Subcutaneous abdominal adipose tissue (tissue), 5 donors: ENCODE measurements around the gene GRM5.

Experiments
- H3K27ac ChIP-seq: one replicate; pipeline ENCODE4 v1.7.0; 2013; ENCODE audit warnings: low read depth, mild to moderate bottlenecking, inconsistent platforms, low read length, moderate library complexity
- H3K27me3 ChIP-seq, 5 donors: one replicate each; pipeline ENCODE4 v1.7.0; 2013; ENCODE audit warnings: low read length in 5 of 5, inconsistent platforms in 1 of 5; ENCODE audit not compliant: control insufficient read depth in 5 of 5, insufficient read depth in 4 of 5
- H3K36me3 ChIP-seq, 5 donors: one replicate each; pipeline ENCODE4 v1.7.0; 2013; ENCODE audit warnings: low read length in 5 of 5; ENCODE audit not compliant: control insufficient read depth in 5 of 5, insufficient read depth in 5 of 5
- H3K4me1 ChIP-seq, 5 donors: one replicate each; pipeline ENCODE4 v1.7.0; 2013; ENCODE audit warnings: low read length in 5 of 5, mild to moderate bottlenecking in 3 of 5, moderate library complexity in 1 of 5; ENCODE audit not compliant: control insufficient read depth in 5 of 5, insufficient read depth in 5 of 5
- H3K4me3 ChIP-seq, 5 donors: one replicate each; pipeline ENCODE4 v1.7.0; 2013; ENCODE audit warnings: low read length in 5 of 5, low read depth in 1 of 5
- H3K9ac ChIP-seq, 5 donors: one replicate each; pipeline ENCODE4 v1.7.0; 2013; ENCODE audit warnings: low read length in 5 of 5, mild to moderate bottlenecking in 4 of 5, moderate library complexity in 3 of 5
- H3K9me3 ChIP-seq, 5 donors: one replicate each; pipeline ENCODE4 v1.7.0; 2013; ENCODE audit warnings: low read length in 5 of 5; ENCODE audit not compliant: control insufficient read depth in 5 of 5
- donor health status: healthy.
- donor health status: healthy.
- donor health status: healthy.
- donor health status: healthy.
- donor health status: healthy.

GRM5 gene

GRCh38 chr11:88522624-88523385 is 543.0 kb downstream of the GRM5 start:
- no peaks in the 10 kb centered on the region for H3K27me3 ChIP-seq
- peaks cover 0 to 7% (median 0%) of the 10 kb centered on the region in 5 donors for H3K4me1 ChIP-seq
- H3K9ac ChIP-seq = no peak overlapping the region
- H3K36me3 ChIP-seq = no peaks in the 10 kb centered on the region
- no peaks in the 10 kb centered on the region for H3K9me3 ChIP-seq
- H3K27ac ChIP-seq = no peak overlapping the region
- no peak overlapping the region for H3K4me3 ChIP-seq

GRCh38 chr11:88521799-88522201 is 544.0 kb downstream of the GRM5 start:
- H3K36me3 ChIP-seq = no peaks in the 10 kb centered on the region
- peaks cover 0 to 7% (median 0%) of the 10 kb centered on the region in 5 donors for H3K4me1 ChIP-seq
- H3K4me3 ChIP-seq = no peak overlapping the region
- H3K27ac ChIP-seq = no peak overlapping the region
- no peaks in the 10 kb centered on the region for H3K27me3 ChIP-seq
- H3K9me3 ChIP-seq = no peaks in the 10 kb centered on the region
- H3K9ac ChIP-seq = no peak overlapping the region

- Histone ChIP-seq H3K9ac (no peak overlapping the region), H3K27ac (no peak overlapping the region), H3K4me1 (peaks cover 0 to 7% (median 0%) of the 10 kb centered on the region in 5 donors), H3K4me3 (no peak overlapping the region), H3K27me3 (no peaks in the 10 kb centered on the region), H3K36me3 (no peaks in the 10 kb centered on the region), H3K9me3 (no peaks in the 10 kb centered on the region)
Measured at GRCh38 chr11:88521399-88521798, 544.4 kb downstream of the GRM5 start.

- no peak overlapping the region for H3K27ac ChIP-seq
- H3K9me3 ChIP-seq = no peaks in the 10 kb centered on the region
- peaks cover 0 to 7% (median 0%) of the 10 kb centered on the region in 5 donors for H3K4me1 ChIP-seq
- H3K27me3 ChIP-seq = no peaks in the 10 kb centered on the region
- H3K9ac ChIP-seq = no peak overlapping the region
- no peak overlapping the region for H3K4me3 ChIP-seq
- no peaks in the 10 kb centered on the region for H3K36me3 ChIP-seq
Measured at GRCh38 chr11:88520391-88520790, 545.4 kb downstream of the GRM5 start.

- Histone ChIP-seq H3K4me1 (no peaks in the 10 kb centered on the region), H3K27ac (no peak overlapping the region), H3K9me3 (no peaks in the 10 kb centered on the region), H3K4me3 (no peak overlapping the region), H3K36me3 (no peaks in the 10 kb centered on the region), H3K27me3 (no peaks in the 10 kb centered on the region), H3K9ac (no peak overlapping the region)
Measured at GRCh38 chr11:88515002-88515401, 550.8 kb downstream of the GRM5 start.

GRCh38 chr11:88511006-88511405 is 554.8 kb downstream of the GRM5 start:
- H3K4me1 ChIP-seq = peaks cover 0 to 12% (median 6%) of the 10 kb centered on the region in 5 donors
- no peak overlapping the region for H3K9ac ChIP-seq
- peaks cover 13 to 22% (median 19%) of the 10 kb centered on the region in 5 donors for H3K27me3 ChIP-seq
- no peak overlapping the region for H3K4me3 ChIP-seq
- H3K9me3 ChIP-seq = no peaks in the 10 kb centered on the region
- H3K36me3 ChIP-seq = no peaks in the 10 kb centered on the region
- H3K27ac ChIP-seq = no peak overlapping the region

- no peak overlapping the region for H3K27ac ChIP-seq
- H3K36me3 ChIP-seq = no peaks in the 10 kb centered on the region
- H3K9me3 ChIP-seq = no peaks in the 10 kb centered on the region
- no peak overlapping the region for H3K9ac ChIP-seq
- peaks cover 0 to 12% (median 6%) of the 10 kb centered on the region in 5 donors for H3K4me1 ChIP-seq
- peaks cover 13 to 22% (median 19%) of the 10 kb centered on the region in 5 donors for H3K27me3 ChIP-seq
- H3K4me3 ChIP-seq = peak overlapping the region in 4 of 5 donors; percentile 51 to 61 (median 53)
Measured at GRCh38 chr11:88508759-88509581, 556.8 kb downstream of the GRM5 start.

GRCh38 chr11:88508418-88508758 is 557.4 kb downstream of the GRM5 start:
- peaks cover 0 to 12% (median 6%) of the 10 kb centered on the region in 5 donors for H3K4me1 ChIP-seq
- H3K27ac ChIP-seq = no peak overlapping the region
- H3K27me3 ChIP-seq = peaks cover 13 to 22% (median 19%) of the 10 kb centered on the region in 5 donors
- H3K9ac ChIP-seq = no peak overlapping the region
- no peaks in the 10 kb centered on the region for H3K9me3 ChIP-seq
- H3K36me3 ChIP-seq = no peaks in the 10 kb centered on the region
- H3K4me3 ChIP-seq = peak overlapping the region in 3 of 5 donors; percentile 51 to 61 (median 51)

- H3K4me1 ChIP-seq = peaks cover 0 to 12% (median 6%) of the 10 kb centered on the region in 5 donors
- no peaks in the 10 kb centered on the region for H3K9me3 ChIP-seq
- peaks cover 13 to 22% (median 19%) of the 10 kb centered on the region in 5 donors for H3K27me3 ChIP-seq
- H3K4me3 ChIP-seq = peak overlapping the region in 1 of 5 donors; percentile 61
- no peak overlapping the region for H3K9ac ChIP-seq
- H3K36me3 ChIP-seq = no peaks in the 10 kb centered on the region
- no peak overlapping the region for H3K27ac ChIP-seq
Measured at GRCh38 chr11:88507771-88508417, 557.9 kb downstream of the GRM5 start.

- H3K27ac ChIP-seq = no peak overlapping the region
- no peaks in the 10 kb centered on the region for H3K9me3 ChIP-seq
- no peaks in the 10 kb centered on the region for H3K27me3 ChIP-seq
- H3K9ac ChIP-seq = no peak overlapping the region
- no peak overlapping the region for H3K4me3 ChIP-seq
- H3K36me3 ChIP-seq = no peaks in the 10 kb centered on the region
- no peaks in the 10 kb centered on the region for H3K4me1 ChIP-seq
Measured at GRCh38 chr11:88501541-88501940, 564.2 kb downstream of the GRM5 start.
